Fibroblast of lung (primary cell): Measurements from ENCODE around the gene CHST10. TPM values are rescaled to one million over a fixed set of nuclear protein-coding genes. Genes with fewer than 3 reads are reported as not detected.

Experiments used
- DNase-seq, 2 donors: peaks; one replicate each; pipeline versions ENCODE4 v3.0.0 to v3.0.0-alpha.2; 2010; ENCODE audit warnings: low read depth in 2 of 2
- H2AFZ ChIP-seq: 2 replicates; pipeline ENCODE4 v1.5.1; 2012; ENCODE audit warnings: low read length, control low read depth, inconsistent platforms
- H3K27ac ChIP-seq: 2 replicates; pipeline ENCODE4 v1.5.1; 2011; ENCODE audit warnings: low read length, control low read depth; ENCODE audit not compliant: insufficient read depth
- H3K27me3 ChIP-seq: 2 replicates; pipeline ENCODE4 v1.5.1; 2011; ENCODE audit warnings: mild to moderate bottlenecking, low read length; ENCODE audit not compliant: control insufficient read depth, insufficient read depth
- H3K36me3 ChIP-seq: 2 replicates; pipeline ENCODE4 v1.5.1; 2011; ENCODE audit warnings: low read length; ENCODE audit not compliant: control insufficient read depth, insufficient read depth
- H3K4me1 ChIP-seq: 2 replicates; pipeline ENCODE4 v1.5.1; 2011; ENCODE audit warnings: low read length; ENCODE audit not compliant: control insufficient read depth, insufficient read depth; ENCODE audit errors: extremely low read depth
- H3K4me2 ChIP-seq: 2 replicates; pipeline ENCODE4 v1.5.1; 2011; ENCODE audit warnings: low read length, control low read depth; ENCODE audit not compliant: insufficient read depth; ENCODE audit errors: extremely low read depth
- H3K4me3 ChIP-seq, 4 experiments: fragments of 200-600 bp in 1 of 4; sonication (generic) in 1 of 4; replicated peaks in 1 of 4; 2 replicates each; pipeline ENCODE4 v1.5.1; 2011 to 2016; ENCODE audit warnings: low read length in 4 of 4, low read depth in 3 of 4, mild to moderate bottlenecking in 3 of 4, control low read depth in 2 of 4, inconsistent platforms in 1 of 4, mixed read lengths in 1 of 4; ENCODE audit not compliant: insufficient read depth in 1 of 4; ENCODE audit errors: control extremely low read depth in 1 of 4
- H3K79me2 ChIP-seq: 2 replicates; pipeline ENCODE4 v1.5.1; 2012; ENCODE audit warnings: mild to moderate bottlenecking, low read length, inconsistent platforms; ENCODE audit not compliant: control insufficient read depth, insufficient read depth
- H3K9ac ChIP-seq: 2 replicates; pipeline ENCODE4 v1.5.1; 2011; ENCODE audit warnings: mild to moderate bottlenecking, low read length, control low read depth; ENCODE audit not compliant: insufficient read depth
- H3K9me3 ChIP-seq: 2 replicates; pipeline ENCODE4 v1.5.1; 2012; ENCODE audit warnings: low read depth, low read length; ENCODE audit not compliant: control insufficient read depth, insufficient read depth
- H4K20me1 ChIP-seq: 2 replicates; pipeline ENCODE4 v1.5.1; 2011; ENCODE audit warnings: low read length; ENCODE audit not compliant: control insufficient read depth, insufficient read depth; ENCODE audit errors: extremely low read depth
- CTCF ChIP-seq, 2 donors: IDR thresholded peaks in 1 of 2; conservative IDR thresholded peaks in 1 of 2; 1 replicate in 1 of 2; 2 replicates in 1 of 2; pipeline ENCODE4 v1.5.1; 2011 to 2012; ENCODE audit warnings: low read length in 2 of 2, control low read depth in 1 of 2, inconsistent platforms in 1 of 2, low read depth in 1 of 2, mild to moderate bottlenecking in 1 of 2
- EZH2 ChIP-seq: IDR thresholded peaks from 2 replicates; pipeline ENCODE4 v1.5.1; 2012; ENCODE audit warnings: low read length, control low read depth, mild to moderate bottlenecking; ENCODE audit errors: missing control alignments
- polyA plus RNA-seq, 2 donors: library from polyadenylated mRNA; depleted of rRNA in 1 of 2; stranded (reverse) in 1 of 2; unstranded in 1 of 2; fragments of >200 nt; gene quantifications; 2 replicates each; pipeline ENCODE4 v1.2.1, GENCODE V29; 2011 to 2012; ENCODE audit warnings: missing spikeins in 1 of 2
- total RNA-seq: library from RNA; depleted of rRNA; stranded (reverse); fragments of >200 nt; gene quantifications from 2 replicates; pipeline ENCODE4 v1.2.1, GENCODE V29; 2014

CHST10 gene
- total and polyA plus RNA-seq, 2 donors (not counting 1 experiment from before 2014, with no cell fraction given) = 5.0 to 6.7 TPM

- DNase-seq = no peak
- H3K27ac ChIP-seq = no peak overlapping the region
- no peaks in the 10 kb centered on the region for H3K4me1 ChIP-seq
- H3K9me3 ChIP-seq = no peaks in the 10 kb centered on the region
- H2AFZ ChIP-seq = no peak overlapping the region
- no peaks in the 10 kb centered on the region for H3K79me2 ChIP-seq
- no peak for TF ChIP-seq EZH2
- TF ChIP-seq CTCF (conservative IDR thresholded peaks at IDR 0.05 in 1 of 2, IDR thresholded peaks at IDR 0.05 in 1 of 2; ENCODE audit: low read depth in 1 of 2, low read length in 2 of 2) = no peak
- H3K9ac ChIP-seq = no peak overlapping the region
- no peaks in the 10 kb centered on the region for H3K27me3 ChIP-seq
- no peak overlapping the region for H3K4me3 ChIP-seq
- no peak overlapping the region for H3K4me2 ChIP-seq
- H4K20me1 ChIP-seq = no peaks in the 10 kb centered on the region
- H3K36me3 ChIP-seq = no peaks in the 10 kb centered on the region
Measured at GRCh38 chr2:100418406-100418962, 1.0 kb upstream of the CHST10 start.

- no peaks in the 10 kb centered on the region for H3K79me2 ChIP-seq
- no peak for TF ChIP-seq CTCF (conservative IDR thresholded peaks at IDR 0.05 in 1 of 2, IDR thresholded peaks at IDR 0.05 in 1 of 2; ENCODE audit: low read depth in 1 of 2, low read length in 2 of 2)
- no peaks in the 10 kb centered on the region for H3K27me3 ChIP-seq
- H3K4me1 ChIP-seq = no peaks in the 10 kb centered on the region
- peak overlapping the region; percentile 32 for H3K4me2 ChIP-seq
- peak in 1 of 2 donors; percentile 20 for DNase-seq
- no peak overlapping the region for H3K27ac ChIP-seq
- peak overlapping the region; percentile 40 to 85 (median 66) for H3K4me3 ChIP-seq
- no peaks in the 10 kb centered on the region for H4K20me1 ChIP-seq
- H3K36me3 ChIP-seq = no peaks in the 10 kb centered on the region
- no peaks in the 10 kb centered on the region for H3K9me3 ChIP-seq
- H3K9ac ChIP-seq = peak overlapping the region; percentile 72
- peak overlapping the region; percentile 98 for H2AFZ ChIP-seq
Measured at GRCh38 chr2:100417711-100418124, 250 bp upstream of the CHST10 start.

- Histone ChIP-seq H3K4me2 (peak overlapping the region; percentile 99), H3K4me1 (no peaks in the 10 kb centered on the region), H3K36me3 (no peaks in the 10 kb centered on the region), H3K27me3 (no peaks in the 10 kb centered on the region), H3K9me3 (no peaks in the 10 kb centered on the region), H3K4me3 (peak overlapping the region; percentile 71 to 86 (median 82)), H3K9ac (peak overlapping the region; percentile 72), H3K79me2 (no peaks in the 10 kb centered on the region), H2AFZ (peak overlapping the region; percentile 98), H4K20me1 (no peaks in the 10 kb centered on the region), H3K27ac (peak overlapping the region; percentile 32)
- no peak for TF ChIP-seq CTCF (conservative IDR thresholded peaks at IDR 0.05 in 1 of 2, IDR thresholded peaks at IDR 0.05 in 1 of 2; ENCODE audit: low read depth in 1 of 2, low read length in 2 of 2)
- no peak for TF ChIP-seq EZH2
- peak in 1 of 2 donors; percentile 3 for DNase-seq
Measured at GRCh38 chr2:100416397-100416934, 1.0 kb downstream of the CHST10 start.
